K562 (cell line): ENCODE results near the gene CTSL. TPM values are rescaled to one million over a fixed set of nuclear protein-coding genes. Genes with fewer than 3 reads are reported as not detected.
A peak's percentile ranks its signal among the peaks of the same experiment; 100 is the strongest.

Experiments
- AFF4 ChIP-seq: sonication (generic); formaldehyde crosslinking; IDR thresholded peaks from 2 replicates; pipeline ENCODE4 v1.8.0; 2023; ENCODE audit warnings: mild to moderate bottlenecking, missing genetic modification reagents
- CBFB ChIP-seq: sonication (generic); formaldehyde crosslinking; IDR thresholded peaks from 2 replicates; pipeline ENCODE4 v1.4.0; 2020; ENCODE audit warnings: mild to moderate bottlenecking, missing genetic modification reagents
- CHCHD3 ChIP-seq: fragments of 250-450 bp; sonication (Bioruptor Pico); IDR thresholded peaks from 2 replicates; pipeline ENCODE4 v2.1.2; 2022; ENCODE audit warnings: mild to moderate bottlenecking
- GATAD2B ChIP-seq: fragments of 450-650 bp; IDR thresholded peaks from 2 replicates; pipeline ENCODE4 v1.6.1; 2017; ENCODE audit warnings: mild to moderate bottlenecking, borderline replicate concordance
- MXD1 ChIP-seq: fragments of 250-450 bp; sonication (Bioruptor Pico); IDR thresholded peaks from 2 replicates; pipeline ENCODE4 v1.8.0; 2021; ENCODE audit warnings: borderline replicate concordance, mild to moderate bottlenecking, moderate library complexity; ENCODE audit not compliant: poor library complexity, severe bottlenecking
- SLC30A9 ChIP-seq: fragments of 250-450 bp; sonication (Bioruptor Pico); IDR thresholded peaks from 2 replicates; pipeline ENCODE4 v1.8.0; 2022; ENCODE audit warnings: mild to moderate bottlenecking, moderate library complexity
- SMARCA5 ChIP-seq: fragments of 450-650 bp; IDR thresholded peaks from 2 replicates; pipeline ENCODE4 v1.6.1; 2016
- SRSF7 ChIP-seq: fragments of 200-400 bp; formaldehyde crosslinking; optimal IDR thresholded peaks from 2 replicates; pipeline ENCODE3; 2017; ENCODE audit warnings: mild to moderate bottlenecking, low read depth, low read length
- ZBTB26 ChIP-seq: fragments of 450-650 bp; formaldehyde crosslinking; IDR thresholded peaks from 2 replicates; pipeline ENCODE4 v1.4.0; 2022; ENCODE audit warnings: missing genetic modification characterization
- ZFP1 ChIP-seq: fragments of 450-650 bp; formaldehyde crosslinking; IDR thresholded peaks from 2 replicates; pipeline ENCODE4 v1.4.0; 2020; ENCODE audit warnings: mild to moderate bottlenecking, mixed read lengths
- ZMIZ1 ChIP-seq, 2 experiments: fragments of 150-350 bp in 1 of 2; IDR thresholded peaks; 2 replicates each; pipeline ENCODE4 v1.6.1; 2012 to 2016; ENCODE audit warnings: low read depth in 2 of 2, low read length in 2 of 2, mild to moderate bottlenecking in 1 of 2, moderate library complexity in 1 of 2
- ZNF263 ChIP-seq: sonication (generic); formaldehyde crosslinking; IDR thresholded peaks from 2 replicates; pipeline ENCODE4 v1.8.0; 2022; ENCODE audit warnings: mild to moderate bottlenecking, missing genetic modification reagents, borderline replicate concordance
- ZNF280B ChIP-seq: fragments of 250-450 bp; sonication (Bioruptor Pico); IDR thresholded peaks from 2 replicates; pipeline ENCODE4 v1.5.1; 2021; ENCODE audit warnings: mild to moderate bottlenecking
- ZNF395 ChIP-seq: fragments of 200-800 bp; sonication (Bioruptor generic); IDR thresholded peaks from 2 replicates; pipeline ENCODE4 v1.6.1; 2017; ENCODE audit warnings: missing genetic modification characterization, missing compliant biosample characterization
- ZNF511 ChIP-seq: sonication (generic); formaldehyde crosslinking; IDR thresholded peaks from 2 replicates; pipeline ENCODE4 v1.8.0; 2022; ENCODE audit warnings: mild to moderate bottlenecking, missing genetic modification reagents
- polyA plus RNA-seq, 8 experiments: library from polyadenylated mRNA; depleted of rRNA in 4 of 8; stranded (reverse) in 5 of 8; unstranded in 3 of 8; fragments of >200 nt; fragmentation: Nextera tagmentation in 2 of 8; fragmentation: Illumina TruSeq in 1 of 8; extraction: Ambion mirVana in 2 of 8; extraction: Trizol in 1 of 8; gene quantifications; 2 replicates each; pipeline versions ENCODE4 v1.2.1 to v1.2.3, GENCODE V29; 2011 to 2014; ENCODE audit warnings: inconsistent platforms in 1 of 8, missing spikeins in 1 of 8
- total RNA-seq, 7 experiments: library from RNA; depleted of rRNA in 6 of 7; stranded (reverse); fragments of >200 nt in 6 of 7; fragmentation: Illumina TruSeq in 2 of 7; extraction: Trizol in 2 of 7; gene quantifications; 2 replicates each; pipeline versions ENCODE4 v1.2.1 to v1.2.3, GENCODE V29; 2011 to 2021; ENCODE audit warnings: low replicate concordance in 1 of 7

The CTSL gene
- total and polyA plus RNA-seq, 9 of the 15 experiments (the other 6 are each of a cell fraction or from before 2014, with no cell fraction given), result 55.9 to 165 (median 93.7) TPM

- TF ChIP-seq ZNF511 (CRISPR knock-in tag) (no peak), ZFP1 (CRISPR knock-in tag) (no peak), GATAD2B (no peak), CBFB (no peak), SLC30A9 (CRISPR knock-in tag) (no peak), SRSF7 (no peak), ZBTB26 (CRISPR knock-in tag) (no peak), ZNF395 (CRISPR knock-in tag) (no peak), MXD1 (CRISPR knock-in tag) (no peak), ZNF263 (no peak), ZMIZ1 (IDR thresholded peaks at IDR 0.05; ENCODE audit: low read depth in 2 of 2, low read length in 2 of 2) (0 out of 4 replicates have a peak, but pooled peaks of 1 of the 2 experiments have one; percentile 18), SMARCA5 (no peak), AFF4 (CRISPR knock-in tag) (no peak), ZNF280B (CRISPR knock-in tag) (no peak), CHCHD3 (no peak)
Measured at GRCh38 chr9:87714819-87715218, 11.1 kb upstream of the CTSL start (continued).
